HG03521 (cell line): ENCODE data around the gene ZNF98.

Experiments used
- ATAC-seq: cut with Tn5 transposase; IDR thresholded peaks from one replicate; pipeline ENCODE4 v1.9.1; 2021; ENCODE audit warnings: mild to moderate bottlenecking, moderate library complexity; ENCODE audit not compliant: unreplicated experiment

ZNF98 gene

DNA sequence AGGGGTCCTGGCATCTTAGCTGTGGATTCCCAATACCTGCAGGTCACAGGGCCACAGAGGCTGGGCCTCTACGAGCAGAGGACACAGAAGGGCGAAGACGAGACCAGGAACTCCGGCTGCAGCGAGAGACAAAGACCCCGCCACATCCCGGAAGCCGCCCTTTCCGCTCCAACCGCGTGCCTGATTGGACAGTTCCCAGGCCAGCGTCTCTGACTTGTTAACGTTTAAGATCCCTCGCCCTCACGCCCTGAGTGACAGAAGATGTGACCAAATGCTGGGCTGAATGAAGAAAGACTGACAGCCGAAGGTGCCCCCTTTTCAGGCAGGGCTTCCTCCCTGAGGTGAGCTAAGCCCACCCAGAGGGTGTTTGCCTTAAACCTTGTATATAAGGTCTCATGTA lies at the start of gene ZNF98:
TSS of gene ZNF98 (minus strand) at position 136 of the 400 bp plus-strand sequence. CDS start at position 14, 122 bp downstream.
- ATAC-seq, result no peak

DNA sequence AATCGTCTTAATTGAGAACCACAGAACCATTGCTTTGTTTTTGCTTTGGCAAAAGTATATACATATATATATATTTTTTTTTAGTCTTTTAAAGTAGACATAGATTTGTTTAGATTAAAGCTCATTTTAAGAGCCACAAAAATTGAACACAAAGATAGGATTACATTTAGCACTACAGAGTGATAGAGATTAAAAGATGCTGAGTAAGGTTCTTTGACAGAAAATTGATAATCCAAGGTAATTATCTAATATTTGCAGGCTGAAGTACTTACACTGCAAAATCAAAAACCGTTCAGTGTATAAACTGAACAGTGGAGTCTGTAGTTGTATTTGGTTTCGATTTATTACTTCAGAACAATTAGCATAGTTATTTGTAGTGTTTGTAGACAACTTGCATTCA lies 24.5 kb upstream of the ZNF98 start:
- no peak for ATAC-seq

DNA sequence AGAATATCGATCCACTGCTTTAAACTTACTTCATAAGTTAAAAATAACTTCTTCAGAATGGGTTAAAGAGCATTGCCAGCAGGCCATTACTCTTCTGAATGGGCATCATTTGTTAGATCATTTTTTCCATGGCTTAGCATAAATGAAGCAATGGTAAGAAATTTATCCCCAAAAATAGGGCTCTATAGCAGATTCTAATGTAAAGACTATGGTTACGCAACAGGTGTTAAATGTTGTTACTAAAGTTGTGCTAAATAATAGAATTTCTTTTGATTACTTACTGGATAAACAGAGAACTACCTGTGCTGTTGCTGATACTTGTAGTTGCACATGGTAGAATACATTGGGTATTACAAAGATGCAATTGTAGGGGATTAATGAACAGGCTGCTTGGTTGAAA lies 15.9 kb upstream of the ZNF98 start:
- no peak for ATAC-seq

DNA sequence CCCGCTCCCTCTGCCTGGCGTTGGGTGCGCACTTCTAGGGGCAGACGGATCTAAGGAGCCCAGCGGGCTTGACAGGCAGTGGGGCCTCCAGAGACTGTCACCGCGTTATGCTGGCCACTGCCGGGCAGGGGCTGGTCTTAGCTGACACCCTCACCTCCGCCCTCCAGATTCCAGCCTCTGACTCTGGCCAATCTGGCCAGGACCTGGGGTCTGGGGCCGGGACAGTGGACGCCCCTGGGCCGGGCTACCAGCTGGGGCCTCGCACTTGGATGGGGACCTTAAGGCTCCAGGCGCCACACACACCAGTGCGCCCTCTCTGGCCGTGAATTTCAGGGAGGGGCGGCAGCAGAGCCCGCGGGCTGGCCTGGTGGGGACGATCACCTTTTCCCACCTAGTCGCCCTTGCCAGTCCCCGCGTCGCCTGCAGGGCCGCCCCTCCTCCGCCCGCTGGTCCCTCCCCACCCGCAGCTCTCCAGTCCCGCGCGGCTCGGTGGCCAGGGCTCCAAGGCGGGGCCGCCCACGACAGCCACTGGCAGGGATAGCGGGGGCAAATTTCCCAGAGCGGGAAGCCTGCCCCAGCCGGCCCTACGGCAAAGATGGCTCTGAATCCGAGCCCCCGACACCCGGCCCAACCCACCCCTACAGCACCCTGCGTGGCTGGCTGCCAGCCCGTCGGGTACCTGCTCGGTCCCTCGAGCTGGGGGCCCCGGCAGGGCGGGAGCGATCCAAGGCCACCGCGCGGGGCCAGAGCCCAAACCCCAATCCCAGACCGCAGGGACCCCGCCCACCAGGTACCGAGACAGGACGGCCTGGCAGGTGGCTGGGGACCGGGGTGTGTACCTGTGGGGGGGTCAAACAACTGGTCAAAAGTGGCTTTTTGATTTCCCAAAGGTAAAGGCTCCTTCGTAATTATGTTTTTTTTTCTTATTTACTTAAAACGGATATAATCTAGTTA lies 6.1 kb upstream of the ZNF98 start:
- no peak for ATAC-seq

DNA sequence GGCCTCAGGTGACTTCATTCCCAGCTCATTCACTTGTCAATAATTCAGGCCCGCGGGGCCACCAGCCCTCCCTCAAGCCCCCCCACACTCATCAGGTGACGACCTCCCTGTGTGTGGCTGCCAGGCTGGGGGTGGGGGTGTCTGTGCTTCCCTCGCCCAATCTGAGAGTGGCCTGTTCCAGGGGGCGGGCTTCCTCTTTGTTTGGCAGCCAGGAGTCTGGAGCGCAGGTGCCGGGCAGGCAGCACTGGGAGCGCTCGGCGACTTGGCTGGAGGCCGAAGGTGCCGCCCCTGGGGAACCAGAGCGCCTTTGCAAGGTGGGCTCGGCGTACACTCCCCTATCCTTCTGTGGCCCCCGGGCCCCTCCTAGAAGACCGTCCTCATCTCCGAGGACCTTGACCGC lies 5.4 kb upstream of the ZNF98 start:
- no peak for ATAC-seq

DNA sequence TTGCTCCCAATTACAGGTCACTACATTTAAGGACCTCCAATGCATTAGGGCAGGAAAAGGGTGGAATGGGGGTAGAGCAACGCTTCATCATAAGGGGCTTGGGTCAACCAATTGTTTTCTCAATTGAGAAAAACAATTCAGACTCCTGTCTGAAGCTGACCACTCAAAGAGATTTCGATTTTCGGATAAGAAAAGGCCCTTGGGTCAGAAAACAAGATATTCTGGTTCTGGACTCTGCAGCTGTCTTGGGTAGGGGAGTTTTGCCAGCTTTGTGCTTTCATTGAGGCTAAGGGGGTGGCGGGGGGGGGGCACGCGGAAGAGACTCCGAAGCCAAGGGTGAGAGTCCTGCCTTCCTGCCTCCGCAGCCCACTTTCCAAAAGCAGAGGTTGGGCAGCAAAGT lies 4.8 kb upstream of the ZNF98 start:
- no peak for ATAC-seq

DNA sequence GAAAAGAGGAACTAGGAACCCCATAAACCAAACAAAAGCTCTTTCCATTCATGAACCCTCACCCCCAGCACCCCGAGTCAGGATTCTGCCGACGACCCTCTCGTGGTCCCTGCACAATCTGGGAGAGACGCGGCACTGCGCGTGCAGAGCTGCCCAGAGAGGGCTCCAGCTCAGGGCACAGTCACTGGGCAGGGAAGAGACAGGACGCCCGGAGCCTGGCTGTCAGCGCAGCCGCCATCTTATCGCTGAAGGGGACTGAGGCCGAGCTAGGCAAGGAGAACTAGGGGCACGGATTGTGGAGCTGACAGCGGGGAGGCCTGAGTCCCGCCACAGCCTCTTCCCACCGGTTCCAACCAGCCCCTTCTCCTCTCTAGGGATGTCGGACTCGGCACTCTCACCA lies 349 bp downstream of the ZNF98 start:
- ATAC-seq, result no peak

DNA sequence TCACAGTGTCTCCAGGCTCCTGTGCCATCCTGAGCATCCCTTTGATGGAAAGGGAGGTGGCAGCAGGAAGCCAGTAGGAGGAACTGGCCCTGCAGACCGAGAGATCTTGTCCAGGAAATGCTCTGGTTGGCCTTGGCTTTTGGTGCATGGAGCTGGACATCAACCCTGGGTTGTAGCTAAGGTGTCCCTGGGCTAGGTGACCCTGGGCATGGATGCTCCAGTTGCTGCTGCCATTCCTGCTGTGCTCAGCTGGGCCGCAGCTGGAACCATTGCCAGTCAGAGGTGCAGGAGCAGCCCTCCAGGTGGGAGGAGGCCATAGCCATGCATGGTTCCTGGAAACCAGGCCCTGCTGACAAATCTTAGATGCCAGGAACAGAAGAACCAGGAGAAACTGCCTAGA lies 67.5 kb downstream of the ZNF98 start:
- no peak for ATAC-seq
